GM21576 (cell line): ENCODE results near the gene CACNA1D.

Experiments
- ATAC-seq: cut with Tn5 transposase; IDR thresholded peaks from one replicate; pipeline ENCODE4 v1.9.1; 2021; ENCODE audit warnings: mild to moderate bottlenecking, moderate library complexity; ENCODE audit not compliant: unreplicated experiment

Gene CACNA1D

GRCh38 chr3:53495146-53495519 lies 722 bp downstream of the CACNA1D start:
- ATAC-seq, result no peak

- no peak for ATAC-seq
These were observed 1.3 kb downstream of the CACNA1D start for GRCh38 chr3:53495520-53496391.

DNA sequence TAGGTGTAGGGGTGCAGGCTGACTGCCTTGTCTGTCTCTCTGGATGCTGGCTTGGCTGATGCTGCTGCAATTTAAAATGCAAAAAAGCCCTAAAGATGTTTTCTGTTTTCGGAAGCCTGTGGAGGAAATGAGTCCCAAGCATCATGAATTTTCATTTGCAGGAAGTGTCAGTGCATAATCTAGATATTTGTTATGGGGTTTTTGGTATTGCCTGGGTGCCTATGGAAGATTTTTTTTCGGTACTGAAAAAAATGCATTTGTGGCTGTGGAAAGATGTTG lies 1.9 kb downstream of the CACNA1D start:
- ATAC-seq, result no peak

GRCh38 chr3:53496984-53497383 lies 2.6 kb downstream of the CACNA1D start:
- no peak for ATAC-seq

DNA sequence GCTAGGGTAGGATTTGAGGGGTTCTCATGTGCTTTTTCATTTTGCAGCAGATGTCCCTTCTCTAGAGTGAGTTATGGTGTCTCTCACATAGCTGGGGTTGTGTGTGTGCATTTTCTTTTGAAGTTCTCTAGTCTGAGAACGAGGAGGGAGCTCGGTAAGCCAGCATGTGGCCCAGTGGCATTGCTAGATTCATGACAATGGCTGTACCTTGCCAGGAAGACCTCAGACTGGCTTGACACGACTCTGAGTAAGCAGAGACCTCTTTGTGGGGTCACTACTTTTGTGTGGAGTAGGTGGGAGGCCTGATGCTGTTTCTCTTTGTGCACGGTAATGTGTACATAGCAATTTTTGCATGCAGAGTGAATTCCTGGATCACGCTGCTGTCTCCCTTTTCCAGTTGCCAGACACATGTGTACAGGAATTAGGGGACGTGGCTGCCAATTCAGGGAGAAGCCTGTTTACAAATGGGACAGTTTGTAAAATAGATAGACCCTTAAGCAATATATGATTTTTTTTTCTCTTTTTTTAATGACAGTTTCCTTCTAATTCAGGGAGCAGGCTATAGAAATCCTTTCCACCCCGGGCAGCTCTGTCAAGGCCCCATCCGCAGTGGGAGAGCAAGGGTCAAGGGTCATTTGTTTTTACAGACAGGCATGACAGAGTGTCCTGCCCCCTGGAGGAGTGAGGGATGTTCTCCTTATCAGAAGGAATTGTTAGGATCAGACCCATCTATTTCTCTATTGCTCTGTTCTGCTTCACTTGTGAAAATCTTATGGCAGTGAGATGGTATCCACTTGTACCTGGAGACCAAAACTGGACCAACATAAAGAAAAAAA lies 4.6 kb downstream of the CACNA1D start:
- ATAC-seq, result no peak

GRCh38 chr3:53500165-53500777 lies 5.9 kb downstream of the CACNA1D start:
- ATAC-seq, result no peak

DNA sequence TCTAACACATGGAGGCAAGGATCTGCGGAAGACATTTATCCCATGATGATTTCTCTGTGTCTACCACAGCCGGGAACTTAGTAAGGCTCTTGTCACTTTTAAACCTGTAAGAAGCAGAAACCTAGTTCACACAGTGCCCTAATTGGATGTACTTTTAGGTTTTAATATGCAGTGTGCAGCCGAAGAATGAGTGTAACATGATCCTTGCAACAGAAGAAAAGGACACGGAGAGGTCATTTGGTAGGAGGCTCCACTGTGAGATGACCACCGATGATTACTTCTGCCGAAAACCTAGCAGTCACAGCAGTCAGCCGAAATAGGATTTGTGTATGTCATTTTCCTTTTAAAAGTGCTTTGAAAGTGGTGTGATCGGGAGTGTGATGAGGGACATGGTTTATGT lies 6.8 kb downstream of the CACNA1D start:
- ATAC-seq, result no peak

GRCh38 chr3:53502737-53503136 lies 8.3 kb downstream of the CACNA1D start:
- no peak for ATAC-seq

DNA sequence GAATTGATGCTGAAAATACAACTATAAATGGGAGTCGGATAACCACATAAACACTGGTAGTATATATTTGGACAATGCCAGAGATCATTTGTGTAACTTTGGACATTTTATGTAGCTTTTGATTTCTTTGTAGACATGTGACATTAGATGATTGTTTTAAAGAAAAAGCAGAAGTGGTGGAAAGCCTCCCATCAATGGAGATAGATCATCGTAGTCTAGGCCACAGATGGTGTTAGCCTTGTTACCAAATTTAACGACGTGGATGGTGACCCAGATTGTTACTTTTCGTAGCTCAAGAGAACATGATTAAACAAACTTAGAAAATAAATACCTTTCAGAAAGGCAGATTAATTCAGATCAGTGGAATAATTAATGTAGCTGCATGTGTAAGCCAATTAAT lies 8.8 kb downstream of the CACNA1D start:
- ATAC-seq, result no peak

DNA sequence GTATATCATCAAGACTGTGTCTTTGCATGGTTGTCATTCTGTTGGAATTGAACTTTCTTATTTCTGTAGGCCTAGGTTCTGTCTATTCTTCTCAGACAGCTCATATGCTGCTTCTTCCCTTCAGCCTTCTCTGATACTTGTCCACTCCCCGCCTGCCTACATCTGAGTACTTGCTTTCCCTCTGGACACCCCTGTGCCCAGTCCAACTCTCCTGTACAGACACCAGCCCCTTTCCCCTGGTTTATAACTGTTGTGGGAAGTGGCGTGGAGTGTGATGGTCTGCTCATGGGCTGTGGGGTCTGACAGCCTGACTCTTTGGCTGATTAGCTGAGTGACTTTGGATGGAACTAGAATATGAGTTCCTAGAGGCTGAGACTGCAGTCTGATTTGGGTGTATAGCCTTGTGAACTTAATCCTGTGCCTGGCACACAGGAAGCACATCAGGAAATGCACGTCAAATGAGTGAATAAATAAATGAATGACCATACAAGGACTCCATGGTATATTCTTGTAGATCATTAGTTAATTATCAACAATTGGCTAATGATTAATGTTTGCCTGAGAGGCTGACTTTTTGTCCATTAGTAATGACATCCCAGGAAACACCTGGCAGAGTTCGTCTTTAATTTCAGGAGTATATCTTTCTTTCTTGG lies 11.8 kb downstream of the CACNA1D start:
- no peak for ATAC-seq

DNA sequence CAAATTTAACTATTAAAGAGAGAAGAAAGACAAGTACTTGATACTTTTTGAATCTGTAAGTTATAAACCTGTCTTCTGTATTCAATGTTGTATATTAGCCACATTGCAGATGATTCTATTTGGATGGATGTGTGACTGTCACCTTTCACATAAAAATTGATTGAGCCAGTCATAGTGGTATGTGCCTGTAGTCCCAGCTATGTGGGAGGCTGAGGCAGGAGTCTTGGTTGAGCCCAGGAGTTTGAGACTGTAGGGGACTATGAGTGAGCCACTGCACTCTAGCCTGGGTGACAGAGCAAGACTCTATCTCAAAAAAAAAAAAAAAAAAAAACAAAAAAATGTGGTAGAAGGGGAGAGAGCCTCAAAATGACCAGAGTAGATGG lies 12.3 kb downstream of the CACNA1D start:
- ATAC-seq, result no peak

DNA sequence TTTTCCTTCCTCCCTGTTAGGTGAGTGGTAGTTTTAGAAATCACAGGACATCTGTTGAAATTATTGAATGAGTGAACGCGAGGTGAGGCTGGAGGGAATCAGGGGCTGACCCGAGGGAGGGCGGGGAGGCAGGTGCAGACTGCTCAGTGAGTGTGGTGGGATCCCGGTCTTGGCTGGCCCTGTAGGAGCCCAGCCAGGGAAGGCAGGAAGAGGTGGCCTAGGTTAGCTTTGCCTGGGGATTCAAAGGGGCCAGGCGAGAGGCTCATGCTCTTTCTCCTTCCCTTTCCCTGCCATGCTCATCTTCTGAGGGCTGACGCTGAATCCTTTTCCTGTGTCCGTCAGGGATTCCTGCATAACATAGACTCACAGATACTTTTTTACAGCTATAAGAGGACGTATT lies 15.1 kb downstream of the CACNA1D start:
- no peak for ATAC-seq

- no peak for ATAC-seq
These were observed 16.1 kb downstream of the CACNA1D start for GRCh38 chr3:53510508-53510907.

- no peak for ATAC-seq
These were observed 16.8 kb downstream of the CACNA1D start for GRCh38 chr3:53511246-53511645.

DNA sequence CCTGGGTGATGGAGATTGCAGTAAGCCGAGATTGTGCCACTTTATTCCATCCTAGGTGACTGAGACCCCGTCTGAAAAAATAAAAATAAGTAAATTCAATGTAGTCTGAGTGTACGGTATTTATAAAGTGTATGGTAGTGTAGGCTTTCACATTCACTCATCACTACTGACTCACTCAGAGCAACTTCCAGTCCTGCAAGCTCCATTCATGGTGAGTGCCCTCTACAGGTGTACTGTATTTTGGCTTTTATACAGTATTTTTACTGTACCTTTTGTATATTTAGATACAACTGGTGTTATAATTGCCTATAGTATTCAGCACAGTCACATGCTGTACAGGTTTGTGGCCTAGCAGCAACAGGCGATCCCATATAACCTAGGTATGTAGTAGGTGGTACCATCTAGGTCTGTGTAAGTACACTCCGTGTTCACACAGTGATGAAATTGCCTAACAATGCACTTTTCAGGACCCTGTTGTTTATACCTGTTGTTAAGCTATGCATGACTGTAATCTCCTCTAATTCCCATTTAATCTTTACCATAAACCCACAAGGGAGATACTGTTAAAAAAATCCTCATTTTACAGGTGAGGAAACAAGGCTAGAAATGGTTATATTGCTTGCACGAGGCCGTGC lies 19.3 kb downstream of the CACNA1D start:
- no peak for ATAC-seq

- no peak for ATAC-seq
These were observed 21.9 kb downstream of the CACNA1D start for GRCh38 chr3:53516339-53516738.

- ATAC-seq, result no peak
These were observed 24.1 kb downstream of the CACNA1D start for GRCh38 chr3:53518495-53518981.

DNA sequence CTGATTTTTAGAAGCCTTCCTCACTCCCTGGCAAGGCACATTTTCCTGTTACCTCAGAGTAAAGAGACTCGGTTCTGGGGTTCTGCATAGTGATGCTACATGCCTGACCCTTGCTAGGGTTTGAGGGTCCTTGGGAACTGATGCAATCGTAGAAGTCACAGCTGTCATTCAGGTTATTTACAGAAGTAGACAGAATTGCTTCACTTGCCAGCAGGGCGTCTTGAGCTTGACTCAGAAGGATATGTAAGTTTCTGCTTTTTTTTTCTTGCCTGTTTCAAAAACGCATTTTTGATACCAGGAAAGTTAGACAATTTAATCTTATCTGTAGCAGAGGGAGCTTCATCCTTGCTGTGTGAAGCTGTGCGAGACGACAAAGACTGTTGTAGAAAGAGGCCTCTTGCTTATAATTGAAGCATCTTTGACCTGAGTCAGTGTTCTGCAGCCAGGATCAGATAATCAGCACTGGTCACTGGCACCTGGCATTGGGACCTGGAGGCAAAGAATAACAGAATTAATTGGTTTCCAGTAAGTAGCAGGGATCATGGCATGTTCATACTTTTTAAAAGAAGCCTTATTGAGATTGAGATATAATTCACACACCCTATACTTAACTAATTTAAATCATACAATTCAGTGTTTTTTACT lies 24.8 kb downstream of the CACNA1D start:
- no peak for ATAC-seq

DNA sequence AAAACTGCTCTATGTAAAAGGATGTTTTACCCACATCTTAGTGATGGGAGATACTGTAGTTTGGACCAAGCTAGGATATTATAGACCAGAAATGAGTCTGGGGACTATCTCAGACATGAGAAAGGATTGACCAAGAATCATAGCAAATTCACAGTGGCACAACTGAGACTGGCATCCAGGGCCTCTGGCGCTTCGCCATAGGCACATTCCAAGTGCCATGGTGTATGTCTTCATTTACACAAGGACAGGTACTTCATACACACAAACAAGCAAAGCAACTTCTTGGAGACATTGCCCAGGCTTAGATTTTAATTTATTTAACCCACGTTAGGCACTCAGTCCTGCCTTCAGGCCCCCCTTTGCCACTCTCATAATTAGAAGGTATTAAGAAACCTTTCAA lies 28.9 kb downstream of the CACNA1D start:
- no peak for ATAC-seq

DNA sequence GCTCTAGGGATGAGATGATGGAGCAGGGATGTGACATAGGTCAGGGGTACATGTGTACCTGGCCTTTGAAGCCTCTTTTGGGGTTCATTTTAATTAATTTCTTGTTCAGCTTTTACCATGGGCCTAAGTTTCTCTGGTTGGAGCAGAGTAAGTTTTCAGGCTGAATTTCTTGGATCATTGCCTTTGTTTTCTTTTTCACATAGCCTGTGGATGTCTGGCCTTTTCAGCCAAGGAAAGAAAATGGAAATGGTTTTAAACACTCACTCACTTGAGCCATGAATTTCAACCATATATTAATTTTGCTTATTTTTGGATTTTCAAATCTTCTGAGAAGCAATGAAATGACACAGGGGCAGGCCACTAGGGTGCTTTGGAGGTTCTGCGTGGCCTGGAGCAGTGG lies 30.2 kb downstream of the CACNA1D start:
- no peak for ATAC-seq
